Kasumi-1 (cell line): Measurements from ENCODE around the gene TTC7B.

ENCODE experiments used
- DNase-seq, 2 experiments: peaks; one replicate each; lab custom pipeline; 2025; lab: John Stamatoyannopoulos, UW

TTC7B gene

GRCh38 chr14:90599748-90600507, 216.3 kb downstream of the TTC7B start:
- DNase-seq: no peak

- DNase-seq: no peak
These were observed 216.9 kb downstream of the TTC7B start for GRCh38 chr14:90599339-90599738.

GRCh38 chr14:90597961-90598360, 218.3 kb downstream of the TTC7B start:
- DNase-seq: no peak

- DNase-seq: no peak
These were observed 219.5 kb downstream of the TTC7B start for GRCh38 chr14:90596733-90597132.

- DNase-seq: no peak
These were observed 222.8 kb downstream of the TTC7B start for GRCh38 chr14:90593254-90594040.

- DNase-seq: no peak
These were observed 223.6 kb downstream of the TTC7B start for GRCh38 chr14:90592655-90593054.

- DNase-seq: no peak
These were observed 228.3 kb downstream of the TTC7B start for GRCh38 chr14:90587918-90588317.

GRCh38 chr14:90587252-90587910, 228.8 kb downstream of the TTC7B start:
- no peak for DNase-seq

GRCh38 chr14:90585106-90585505, 231.1 kb downstream of the TTC7B start:
- no peak for DNase-seq

- DNase-seq: no peak
These were observed 232.2 kb downstream of the TTC7B start for GRCh38 chr14:90583916-90584605.

- no peak for DNase-seq
These were observed 232.8 kb downstream of the TTC7B start for GRCh38 chr14:90583427-90583826.

- no peak for DNase-seq
These were observed 234.1 kb downstream of the TTC7B start for GRCh38 chr14:90582166-90582565.

- no peak for DNase-seq
These were observed 234.5 kb downstream of the TTC7B start for GRCh38 chr14:90581745-90582144.

GRCh38 chr14:90580377-90581335, 235.6 kb downstream of the TTC7B start:
- DNase-seq: no peak

- DNase-seq: no peak
These were observed 236.4 kb downstream of the TTC7B start for GRCh38 chr14:90579816-90580215.

GRCh38 chr14:90579088-90579487, 237.1 kb downstream of the TTC7B start:
- DNase-seq: no peak

- DNase-seq: no peak
These were observed 237.8 kb downstream of the TTC7B start for GRCh38 chr14:90578283-90578985.

GRCh38 chr14:90577661-90578282, 238.5 kb downstream of the TTC7B start:
- no peak for DNase-seq

- DNase-seq: no peak
These were observed 239.1 kb downstream of the TTC7B start for GRCh38 chr14:90576981-90577660.
